ENCODE results near the gene ZBTB9. TPM values are rescaled to one million over a fixed set of nuclear protein-coding genes. Genes with fewer than 3 reads are reported as not detected.
"Not testable (repeated sequence)": the region's sequence is repeated elsewhere in the genome, so short reads cannot be mapped to it uniquely, and the experiment has no call there.

The ZBTB9 gene
- total RNA-seq, 4 donors from 2014 or later, result 5.9 to 9.9 (median 7.4) TPM

GRCh38 chr6:33467091-33467490 is 12.7 kb downstream of the ZBTB9 start:
- Histone ChIP-seq H3K27me3 (no peaks in the 10 kb centered on the region), H3K4me1 (no peaks in the 10 kb centered on the region), H3K9me3 (no peaks in the 10 kb centered on the region), H3K36me3 (no peaks in the 10 kb centered on the region), H3K27ac (no peak overlapping the region), H3K4me3 (no peak overlapping the region)
- DNase-seq (ENCODE audit: low spot score in 2 of 2), result no peak
- TF ChIP-seq POLR2A (IDR thresholded peaks at IDR 0.05) (no peak), EP300 (IDR thresholded peaks at IDR 0.05) (no peak), POLR2AphosphoS5 (IDR thresholded peaks at IDR 0.05) (no peak), CTCF (IDR thresholded peaks at IDR 0.05) (no peak)
- WGBS, result 81% methylated on average over 7 of the region's 7 CpGs

- Histone ChIP-seq H3K4me1 (no peaks in the 10 kb centered on the region), H3K27ac (no peak overlapping the region), H3K4me3 (no peak overlapping the region), H3K27me3 (no peaks in the 10 kb centered on the region), H3K9me3 (no peaks in the 10 kb centered on the region), H3K36me3 (no peaks in the 10 kb centered on the region)
- WGBS, result 81% methylated on average over 3 of the region's 3 CpGs
- no peak for DNase-seq (ENCODE audit: low spot score in 2 of 2)
- TF ChIP-seq POLR2A (IDR thresholded peaks at IDR 0.05), result no peak
- no peak for TF ChIP-seq CTCF (IDR thresholded peaks at IDR 0.05)
- no peak for TF ChIP-seq EP300 (IDR thresholded peaks at IDR 0.05)
- no peak for TF ChIP-seq POLR2AphosphoS5 (IDR thresholded peaks at IDR 0.05)
These were observed 15.3 kb downstream of the ZBTB9 start for GRCh38 chr6:33469661-33470060.

- WGBS, result 84% methylated on average over 3 of the region's 3 CpGs
- Histone ChIP-seq H3K4me3 (no peak overlapping the region), H3K27me3 (no peaks in the 10 kb centered on the region), H3K9me3 (no peaks in the 10 kb centered on the region), H3K27ac (no peak overlapping the region), H3K36me3 (no peaks in the 10 kb centered on the region), H3K4me1 (no peaks in the 10 kb centered on the region)
- no peak for DNase-seq (ENCODE audit: low spot score in 2 of 2)
- TF ChIP-seq POLR2AphosphoS5 (IDR thresholded peaks at IDR 0.05) (no peak), POLR2A (IDR thresholded peaks at IDR 0.05) (no peak), EP300 (IDR thresholded peaks at IDR 0.05) (no peak), CTCF (IDR thresholded peaks at IDR 0.05) (no peak)
These were observed 23.5 kb downstream of the ZBTB9 start for GRCh38 chr6:33477864-33478263.

- no peak overlapping the region for H3K4me3 ChIP-seq
- H3K4me1 ChIP-seq, result no peaks in the 10 kb centered on the region
- H3K9me3 ChIP-seq, result no peaks in the 10 kb centered on the region
- no peak for TF ChIP-seq POLR2AphosphoS5 (IDR thresholded peaks at IDR 0.05)
- TF ChIP-seq POLR2A (IDR thresholded peaks at IDR 0.05), result no peak
- no peak for TF ChIP-seq EP300 (IDR thresholded peaks at IDR 0.05)
- no peak for TF ChIP-seq CTCF (IDR thresholded peaks at IDR 0.05)
- H3K36me3 ChIP-seq, result no peaks in the 10 kb centered on the region
- no peak overlapping the region for H3K27ac ChIP-seq
- no peaks in the 10 kb centered on the region for H3K27me3 ChIP-seq
- 77% methylated on average over 1 of the region's 1 CpG for WGBS
- no peak for DNase-seq (ENCODE audit: low spot score in 2 of 2)
These were observed 26.8 kb downstream of the ZBTB9 start for GRCh38 chr6:33481192-33481591.

GRCh38 chr6:33482620-33483019 is 28.2 kb downstream of the ZBTB9 start:
- not testable (repeated sequence) for H3K9me3 ChIP-seq; H3K36me3 ChIP-seq; H3K27ac ChIP-seq; H3K4me1 ChIP-seq; H3K4me3 ChIP-seq; DNase-seq (ENCODE audit: low spot score in 2 of 2); H3K27me3 ChIP-seq
- 91% methylated on average over 5 of the region's 5 CpGs for whole genome bisulfite sequencing

- Histone ChIP-seq H3K4me3 (no peak overlapping the region), H3K9me3 (no peaks in the 10 kb centered on the region), H3K4me1 (no peaks in the 10 kb centered on the region), H3K27ac (no peak overlapping the region), H3K27me3 (peaks cover 3% of the 10 kb centered on the region), H3K36me3 (no peaks in the 10 kb centered on the region)
- 75% methylated on average over 3 of the region's 3 CpGs for WGBS
- TF ChIP-seq POLR2A (IDR thresholded peaks at IDR 0.05), result no peak
- TF ChIP-seq EP300 (IDR thresholded peaks at IDR 0.05), result no peak
- no peak for TF ChIP-seq POLR2AphosphoS5 (IDR thresholded peaks at IDR 0.05)
- no peak for TF ChIP-seq CTCF (IDR thresholded peaks at IDR 0.05)
- no peak for DNase-seq (ENCODE audit: low spot score in 2 of 2)
These were observed 29.3 kb downstream of the ZBTB9 start for GRCh38 chr6:33483678-33484077.

- not testable (repeated sequence) for H3K4me3 ChIP-seq; H3K9me3 ChIP-seq; H3K4me1 ChIP-seq; H3K36me3 ChIP-seq; H3K27me3 ChIP-seq; DNase-seq (ENCODE audit: low spot score in 2 of 2); H3K27ac ChIP-seq
- WGBS, result 92% methylated on average over 3 of the region's 6 CpGs
These were observed 30.4 kb downstream of the ZBTB9 start for GRCh38 chr6:33484673-33485262.

- WGBS, result 100% methylated on average over 1 of the region's 25 CpGs
- not testable (repeated sequence) for H3K36me3 ChIP-seq; H3K9me3 ChIP-seq; DNase-seq (ENCODE audit: low spot score in 2 of 2); H3K4me3 ChIP-seq; H3K4me1 ChIP-seq; H3K27ac ChIP-seq; H3K27me3 ChIP-seq
These were observed 31.3 kb downstream of the ZBTB9 start for GRCh38 chr6:33485680-33486079.

Data from suprapubic skin (tissue), 4 donors.